HCT116 (cell line): Measurements from ENCODE around the gene G3BP1.

Experiments used
- EGR1 ChIP-seq: IDR thresholded peaks from 2 replicates; pipeline ENCODE4 v1.6.1; 2012; ENCODE audit warnings: low read depth
- EZH2 ChIP-seq: fragments of 200-600 bp; sonication (generic); IDR thresholded peaks from 2 replicates; pipeline ENCODE4 v1.6.1; 2017; ENCODE audit warnings: antibody characterized with exemption, mixed run types
- EZH2phosphoT487 ChIP-seq: fragments of 200-600 bp; IDR thresholded peaks from 2 replicates; pipeline ENCODE4 v1.6.1; 2018; ENCODE audit warnings: antibody characterized with exemption, borderline replicate concordance
- JUND ChIP-seq: IDR thresholded peaks from 2 replicates; pipeline ENCODE4 v1.6.1; 2012
- POLR2A ChIP-seq: IDR thresholded peaks from 2 replicates; pipeline ENCODE4 v1.7.0; 2011; ENCODE audit warnings: borderline replicate concordance; ENCODE audit not compliant: insufficient read depth, insufficient read length; ENCODE audit errors: extremely low read depth
- POLR2AphosphoS5 ChIP-seq: IDR thresholded peaks from 2 replicates; pipeline ENCODE4 v1.6.1; 2011; ENCODE audit warnings: mild to moderate bottlenecking, low read depth, low read length, moderate library complexity
- SIN3A ChIP-seq: IDR thresholded peaks from 2 replicates; pipeline ENCODE4 v1.6.1; 2012; ENCODE audit warnings: low read depth
- SP1 ChIP-seq: IDR thresholded peaks from 2 replicates; pipeline ENCODE4 v1.6.1; 2012; ENCODE audit warnings: low read depth
- SRF ChIP-seq: IDR thresholded peaks from 2 replicates; pipeline ENCODE4 v1.6.1; 2012; ENCODE audit warnings: low read depth
- TCF7L2 ChIP-seq: IDR thresholded peaks from 2 replicates; pipeline ENCODE4 v1.7.0; 2011; ENCODE audit warnings: borderline replicate concordance, inconsistent platforms; ENCODE audit not compliant: insufficient read depth, insufficient read length; ENCODE audit errors: extremely low read depth
- ZNF274 ChIP-seq: fragments of 200-500 bp; sonication (Bioruptor generic); IDR thresholded peaks from 2 replicates; pipeline ENCODE4 v1.6.1; 2014; ENCODE audit warnings: mild to moderate bottlenecking, low read depth, low read length, inconsistent platforms
- TF ChIP-seq, protein P1 (sequence below), 3 experiments: fragments of 200-600 bp in 1 of 3; sonication (generic) in 1 of 3; IDR thresholded peaks in 2 of 3; conservative IDR thresholded peaks in 1 of 3; 2 replicates each; pipeline ENCODE4 v1.5.1; 2012 to 2017; ENCODE audit warnings: low read depth in 2 of 3, low read length in 2 of 3, antibody characterized with exemption in 1 of 3, borderline replicate concordance in 1 of 3, control low read depth in 1 of 3, mild to moderate bottlenecking in 1 of 3, mixed read lengths in 1 of 3, mixed run types in 1 of 3, moderate library complexity in 1 of 3; ENCODE audit not compliant: insufficient read depth in 1 of 3
- TF ChIP-seq, protein P2 (sequence below): IDR thresholded peaks from 2 replicates; pipeline ENCODE4 v1.6.1; 2012
- TF ChIP-seq, protein P3 (sequence below): IDR thresholded peaks from 2 replicates; pipeline ENCODE4 v1.6.1; 2012; ENCODE audit warnings: low read depth

DNA sequence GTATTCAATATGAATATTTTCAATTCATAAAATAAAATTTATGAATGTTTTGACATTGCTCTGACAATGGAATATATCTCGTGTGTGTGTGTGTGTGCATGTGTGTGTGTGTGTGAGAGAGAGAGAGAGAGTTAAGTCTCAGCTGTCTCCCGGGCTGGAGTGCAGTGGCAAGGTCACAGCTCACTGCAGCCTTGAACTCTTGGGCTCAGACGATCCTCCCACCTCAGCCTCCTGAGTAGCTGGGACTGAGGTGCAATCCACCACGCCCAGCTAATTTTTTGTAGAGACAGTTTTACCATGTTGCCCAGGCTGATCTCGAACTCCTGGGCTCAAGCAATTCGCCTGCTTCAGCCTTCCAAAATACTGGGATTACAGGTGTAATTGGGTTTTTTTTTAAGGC is 16.1 kb downstream of the G3BP1 start:
- TF ChIP-seq TCF7L2 (no peak), POLR2A (no peak), POLR2AphosphoS5 (no peak), ZNF274 (no peak), EGR1 (no peak), SP1 (no peak), EZH2phosphoT487 (no peak), SIN3A (no peak), EZH2 (no peak), JUND (no peak), SRF (no peak)
- TF ChIP-seq, protein P1, sequence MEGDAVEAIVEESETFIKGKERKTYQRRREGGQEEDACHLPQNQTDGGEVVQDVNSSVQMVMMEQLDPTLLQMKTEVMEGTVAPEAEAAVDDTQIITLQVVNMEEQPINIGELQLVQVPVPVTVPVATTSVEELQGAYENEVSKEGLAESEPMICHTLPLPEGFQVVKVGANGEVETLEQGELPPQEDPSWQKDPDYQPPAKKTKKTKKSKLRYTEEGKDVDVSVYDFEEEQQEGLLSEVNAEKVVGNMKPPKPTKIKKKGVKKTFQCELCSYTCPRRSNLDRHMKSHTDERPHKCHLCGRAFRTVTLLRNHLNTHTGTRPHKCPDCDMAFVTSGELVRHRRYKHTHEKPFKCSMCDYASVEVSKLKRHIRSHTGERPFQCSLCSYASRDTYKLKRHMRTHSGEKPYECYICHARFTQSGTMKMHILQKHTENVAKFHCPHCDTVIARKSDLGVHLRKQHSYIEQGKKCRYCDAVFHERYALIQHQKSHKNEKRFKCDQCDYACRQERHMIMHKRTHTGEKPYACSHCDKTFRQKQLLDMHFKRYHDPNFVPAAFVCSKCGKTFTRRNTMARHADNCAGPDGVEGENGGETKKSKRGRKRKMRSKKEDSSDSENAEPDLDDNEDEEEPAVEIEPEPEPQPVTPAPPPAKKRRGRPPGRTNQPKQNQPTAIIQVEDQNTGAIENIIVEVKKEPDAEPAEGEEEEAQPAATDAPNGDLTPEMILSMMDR (IDR thresholded peaks at IDR 0.05 in 2 of 3, conservative IDR thresholded peaks at IDR 0.05 in 1 of 3; ENCODE audit: borderline replicate concordance in 1 of 3, insufficient read depth in 1 of 3, low read depth in 2 of 3, low read length in 2 of 3), result no peak
- TF ChIP-seq, protein P2, sequence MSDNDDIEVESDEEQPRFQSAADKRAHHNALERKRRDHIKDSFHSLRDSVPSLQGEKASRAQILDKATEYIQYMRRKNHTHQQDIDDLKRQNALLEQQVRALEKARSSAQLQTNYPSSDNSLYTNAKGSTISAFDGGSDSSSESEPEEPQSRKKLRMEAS, result no peak
- TF ChIP-seq, protein P3, sequence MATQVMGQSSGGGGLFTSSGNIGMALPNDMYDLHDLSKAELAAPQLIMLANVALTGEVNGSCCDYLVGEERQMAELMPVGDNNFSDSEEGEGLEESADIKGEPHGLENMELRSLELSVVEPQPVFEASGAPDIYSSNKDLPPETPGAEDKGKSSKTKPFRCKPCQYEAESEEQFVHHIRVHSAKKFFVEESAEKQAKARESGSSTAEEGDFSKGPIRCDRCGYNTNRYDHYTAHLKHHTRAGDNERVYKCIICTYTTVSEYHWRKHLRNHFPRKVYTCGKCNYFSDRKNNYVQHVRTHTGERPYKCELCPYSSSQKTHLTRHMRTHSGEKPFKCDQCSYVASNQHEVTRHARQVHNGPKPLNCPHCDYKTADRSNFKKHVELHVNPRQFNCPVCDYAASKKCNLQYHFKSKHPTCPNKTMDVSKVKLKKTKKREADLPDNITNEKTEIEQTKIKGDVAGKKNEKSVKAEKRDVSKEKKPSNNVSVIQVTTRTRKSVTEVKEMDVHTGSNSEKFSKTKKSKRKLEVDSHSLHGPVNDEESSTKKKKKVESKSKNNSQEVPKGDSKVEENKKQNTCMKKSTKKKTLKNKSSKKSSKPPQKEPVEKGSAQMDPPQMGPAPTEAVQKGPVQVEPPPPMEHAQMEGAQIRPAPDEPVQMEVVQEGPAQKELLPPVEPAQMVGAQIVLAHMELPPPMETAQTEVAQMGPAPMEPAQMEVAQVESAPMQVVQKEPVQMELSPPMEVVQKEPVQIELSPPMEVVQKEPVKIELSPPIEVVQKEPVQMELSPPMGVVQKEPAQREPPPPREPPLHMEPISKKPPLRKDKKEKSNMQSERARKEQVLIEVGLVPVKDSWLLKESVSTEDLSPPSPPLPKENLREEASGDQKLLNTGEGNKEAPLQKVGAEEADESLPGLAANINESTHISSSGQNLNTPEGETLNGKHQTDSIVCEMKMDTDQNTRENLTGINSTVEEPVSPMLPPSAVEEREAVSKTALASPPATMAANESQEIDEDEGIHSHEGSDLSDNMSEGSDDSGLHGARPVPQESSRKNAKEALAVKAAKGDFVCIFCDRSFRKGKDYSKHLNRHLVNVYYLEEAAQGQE, result no peak
